Stimulated activated effector memory CD8-positive, alpha-beta T cell treated with anti-CD3 and anti-CD28 coated beads, Interleukin-12 subunit alpha, Interleukin-12 subunit beta, amount 100 ng/mL, for 72 hours (primary cell): ENCODE data around the gene WFIKKN1.

ENCODE experiments used
- ATAC-seq: fragments of 150-1000 bp; cut with Tn5 transposase; 2 replicates; pipeline ENCODE4 v1.10.0; 2021
- DNase-seq, 2 donors: peaks; one replicate each; pipeline ENCODE4 v3.0.0; 2021 to 2022; ENCODE audit warnings: low spot score in 2 of 2
- H3K27ac Mint-ChIP-seq: one replicate; pipeline ENCODE4 v1.8.0; 2022; ENCODE audit warnings: mild to moderate bottlenecking, mixed read lengths
- H3K36me3 Mint-ChIP-seq: one replicate; pipeline ENCODE4 v1.8.0; 2022; ENCODE audit warnings: mild to moderate bottlenecking, mixed read lengths
- H3K4me1 Mint-ChIP-seq: one replicate; pipeline ENCODE4 v1.8.0; 2022; ENCODE audit warnings: mixed read lengths
- H3K4me3 Mint-ChIP-seq: one replicate; pipeline ENCODE4 v1.8.0; 2022; ENCODE audit warnings: mild to moderate bottlenecking, mixed read lengths
- H3K9me3 Mint-ChIP-seq: one replicate; pipeline ENCODE4 v1.8.0; 2022; ENCODE audit warnings: mixed read lengths

WFIKKN1 gene

DNA sequence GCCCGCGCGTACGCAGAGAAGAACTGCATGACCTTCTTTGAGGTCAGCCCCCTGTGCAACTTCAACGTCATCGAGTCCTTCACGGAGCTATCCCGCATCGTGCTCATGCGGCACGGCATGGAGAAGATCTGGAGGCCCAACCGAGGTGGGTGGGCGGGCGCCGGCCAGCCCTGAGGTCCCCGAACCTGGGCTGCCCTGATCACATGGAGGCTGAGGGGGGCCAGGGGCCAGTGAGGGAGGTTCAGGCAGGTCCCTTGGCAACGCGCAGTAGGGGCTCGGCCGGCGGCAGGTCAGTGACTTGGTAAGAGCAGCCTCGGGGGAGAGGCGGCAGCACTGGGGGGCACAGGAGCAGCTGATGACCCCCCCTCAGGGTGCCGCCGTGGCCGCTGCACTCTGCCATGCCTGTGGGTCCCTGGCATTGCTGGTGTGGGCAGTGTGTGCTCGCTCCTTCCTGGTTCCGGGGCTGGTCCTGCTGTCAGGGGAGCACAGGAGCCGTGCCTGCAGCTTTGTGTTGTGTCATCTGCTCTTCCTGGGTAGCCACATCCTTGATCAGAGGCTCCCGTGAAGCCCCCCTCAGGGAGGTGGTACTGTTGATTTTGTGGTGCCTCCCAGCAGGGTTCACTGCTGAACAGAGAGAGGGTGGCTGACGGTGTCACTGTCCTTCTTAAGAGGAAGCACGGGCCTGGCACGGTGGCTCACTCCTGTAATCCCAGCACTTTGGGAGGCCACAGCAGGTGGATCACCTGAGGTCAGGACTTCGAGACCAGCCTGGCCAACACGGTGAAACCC, 4.6 kb upstream of the WFIKKN1 start:
- Mint-ChIP-seq H3K27ac (no peak overlapping the region), H3K4me1 (no peaks in the 10 kb centered on the region), H3K9me3 (no peaks in the 10 kb centered on the region), H3K4me3 (no peak overlapping the region), H3K36me3 (peaks cover 10% of the 10 kb centered on the region)
- DNase-seq (no peak), ATAC-seq (no peak)

DNA sequence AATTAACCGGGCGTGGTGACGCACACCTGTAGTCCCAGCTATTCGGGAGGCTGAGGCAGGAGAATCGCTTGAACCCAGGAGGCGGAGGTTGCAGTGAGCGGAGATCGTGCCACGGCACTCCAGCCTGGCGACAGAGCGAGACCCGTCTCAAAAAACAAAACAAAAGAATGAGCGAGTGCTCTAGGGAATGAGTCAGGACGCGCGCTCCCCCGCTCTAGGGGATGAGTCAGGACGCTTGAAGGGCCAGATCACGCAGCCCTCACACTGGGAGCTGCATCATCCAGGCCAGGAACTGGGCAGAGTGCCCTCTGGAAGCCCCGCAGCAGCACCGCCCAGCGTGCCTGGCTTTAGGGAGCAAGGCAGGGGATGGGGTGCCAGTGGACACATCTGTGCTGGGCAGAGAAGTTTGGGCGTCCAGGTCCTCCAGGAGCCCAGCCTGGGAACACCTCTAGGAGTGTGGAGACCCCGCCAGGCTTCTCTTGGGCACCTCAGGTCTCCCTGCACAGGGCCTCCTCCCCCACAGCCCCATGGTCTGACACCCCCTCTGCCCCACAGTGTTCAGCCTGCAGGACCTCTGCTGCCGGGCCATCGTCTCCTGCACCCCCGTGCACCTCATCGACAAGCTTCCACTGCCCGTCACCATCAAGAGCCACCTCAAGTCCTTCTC, 3.9 kb upstream of the WFIKKN1 start:
- no peaks in the 10 kb centered on the region for H3K9me3 Mint-ChIP-seq
- no peaks in the 10 kb centered on the region for H3K4me1 Mint-ChIP-seq
- no peak overlapping the region for H3K27ac Mint-ChIP-seq
- ATAC-seq (no peak), DNase-seq (no peak)
- no peak overlapping the region for H3K4me3 Mint-ChIP-seq
- peaks cover 17% of the 10 kb centered on the region for H3K36me3 Mint-ChIP-seq

DNA sequence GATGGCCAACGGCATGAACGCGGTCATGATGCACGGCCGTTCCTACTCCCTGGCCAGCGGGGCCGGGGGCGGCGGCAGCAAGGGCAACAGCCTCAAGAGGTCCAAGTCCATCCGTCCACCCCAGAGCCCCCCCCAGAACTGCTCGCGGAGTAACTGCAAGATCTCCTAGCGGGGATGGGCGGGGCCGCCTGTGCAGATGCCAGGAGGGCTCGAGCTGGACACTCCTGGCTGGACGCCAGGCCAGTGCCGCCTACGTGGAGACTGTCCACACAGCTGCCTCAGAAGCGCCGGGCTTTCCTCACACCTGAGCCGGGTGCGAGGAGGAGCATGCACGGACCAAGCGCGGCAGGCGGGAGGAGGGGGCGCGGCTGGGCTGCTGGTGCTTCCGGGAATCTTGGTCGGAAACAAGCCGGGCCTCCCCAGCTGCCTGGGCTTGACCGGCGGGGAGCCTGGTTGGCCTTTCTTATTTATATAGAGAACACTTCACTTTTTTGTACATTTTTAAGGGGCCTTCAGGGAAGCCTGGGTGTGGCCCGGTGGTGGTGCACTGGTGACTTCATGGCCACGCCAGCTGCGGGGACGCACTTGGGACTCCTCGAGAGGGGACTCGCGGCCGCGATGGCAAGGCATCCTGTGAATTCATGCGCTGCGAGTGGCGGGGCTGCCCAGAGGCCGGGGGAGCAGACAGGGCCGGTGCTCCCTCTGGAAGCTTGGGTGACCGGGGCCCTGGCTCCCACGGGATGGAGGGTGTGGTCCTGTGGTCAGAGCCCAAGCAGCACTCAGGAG, 3.1 kb upstream of the WFIKKN1 start:
- H3K27ac Mint-ChIP-seq: no peak overlapping the region
- no peaks in the 10 kb centered on the region for H3K9me3 Mint-ChIP-seq
- H3K36me3 Mint-ChIP-seq: peaks cover 24% of the 10 kb centered on the region
- H3K4me1 Mint-ChIP-seq: no peaks in the 10 kb centered on the region
- no peak overlapping the region for H3K4me3 Mint-ChIP-seq
- no peak for ATAC-seq
- DNase-seq: no peak

DNA sequence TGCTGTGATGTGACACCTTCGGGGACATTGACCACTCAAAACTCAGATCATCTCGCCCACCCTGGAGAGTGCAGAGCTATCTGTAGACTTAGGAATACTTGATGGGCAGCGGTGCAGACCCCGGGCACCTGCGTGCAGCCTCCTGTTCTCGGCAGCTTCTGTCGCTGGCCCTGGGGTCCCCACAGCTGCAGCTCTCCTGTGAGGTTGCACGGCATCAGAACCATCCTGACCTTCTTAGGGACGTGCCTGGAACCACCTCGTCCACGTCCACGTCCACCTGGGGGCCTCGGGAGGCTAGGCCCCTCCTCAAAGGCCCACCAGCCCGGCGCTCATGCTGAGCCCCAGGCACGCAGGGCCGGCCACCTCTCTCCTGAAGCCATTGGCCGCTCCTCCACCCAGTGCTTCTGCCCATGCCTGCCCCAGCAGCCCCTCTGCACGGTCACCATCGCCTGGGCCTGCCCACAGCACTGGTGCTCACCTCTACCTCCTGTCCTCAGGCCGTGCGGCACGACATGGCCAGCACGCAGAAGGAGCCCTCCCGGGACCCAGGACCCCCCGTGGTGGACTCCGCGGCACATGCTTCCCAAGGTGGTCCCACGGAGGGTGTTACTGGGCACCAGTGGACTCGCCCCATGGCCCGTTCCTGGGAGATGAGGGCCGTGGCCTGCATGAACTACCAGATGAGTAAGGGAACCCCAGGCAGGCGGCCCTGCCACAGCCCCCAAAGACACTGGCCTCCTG, 2.3 kb upstream of the WFIKKN1 start:
- Mint-ChIP-seq H3K4me1 (no peaks in the 10 kb centered on the region), H3K36me3 (peaks cover 24% of the 10 kb centered on the region), H3K4me3 (no peak overlapping the region), H3K27ac (peak overlapping the region; percentile 14), H3K9me3 (no peaks in the 10 kb centered on the region)
- ATAC-seq (peak; percentile 5), DNase-seq (no peak)

DNA sequence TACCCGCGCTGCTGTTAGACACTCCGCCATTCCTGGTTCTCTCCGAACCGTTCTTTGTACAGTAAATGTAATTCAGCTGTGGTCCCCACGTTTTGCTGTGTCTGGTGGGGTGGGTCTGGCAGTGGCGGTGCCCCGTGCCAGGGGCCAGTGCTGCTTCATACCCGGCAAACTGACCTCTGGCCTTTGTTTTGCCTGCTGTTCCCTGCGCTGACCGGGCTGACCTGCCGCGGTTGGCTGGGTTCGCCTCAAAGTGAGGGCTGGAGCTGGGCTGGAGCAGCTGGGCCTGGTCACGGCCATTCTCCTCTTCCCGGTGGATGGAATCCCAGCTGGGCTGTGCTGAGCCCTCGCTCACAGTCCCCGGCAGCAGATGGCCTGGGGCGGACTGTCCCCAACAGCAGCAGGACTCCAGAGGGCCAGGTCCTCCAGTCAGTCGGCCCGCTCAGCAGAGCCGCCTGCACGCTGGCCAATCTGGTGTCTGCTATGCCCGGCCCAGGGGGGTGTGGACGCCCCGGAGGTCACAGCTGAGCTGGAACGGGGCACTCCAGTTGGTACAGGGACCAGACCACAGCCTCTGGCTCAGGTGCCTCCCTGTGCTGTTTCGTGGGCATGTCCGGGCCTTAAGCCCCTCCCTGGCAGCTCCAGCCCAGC, 1.5 kb upstream of the WFIKKN1 start:
- ATAC-seq: no peak
- Mint-ChIP-seq H3K9me3 (no peaks in the 10 kb centered on the region), H3K36me3 (peaks cover 31% of the 10 kb centered on the region), H3K27ac (peak overlapping the region; percentile 26), H3K4me1 (peaks cover 4% of the 10 kb centered on the region), H3K4me3 (no peak overlapping the region)
- no peak for DNase-seq

DNA sequence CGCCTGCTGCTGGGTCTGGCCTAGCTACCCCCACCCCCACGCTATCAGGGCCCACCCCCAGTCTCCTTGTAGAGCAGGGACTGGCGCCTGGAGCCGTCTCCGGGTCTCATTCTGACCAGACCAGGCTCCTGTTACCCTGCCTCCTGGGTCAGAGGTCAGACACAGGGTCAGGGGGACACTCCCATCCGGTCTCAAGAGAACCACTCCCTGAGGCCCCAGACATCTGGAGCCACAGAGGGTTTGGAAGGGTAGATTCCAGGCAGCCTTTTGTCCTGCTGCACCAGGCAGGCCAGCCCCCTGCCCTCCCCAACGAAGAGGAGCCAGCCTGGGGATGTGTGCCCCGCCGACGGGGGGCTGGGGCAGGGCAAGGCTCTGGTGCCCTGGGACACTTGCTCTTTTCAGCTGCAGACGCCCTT, 944 bp upstream of the WFIKKN1 start:
- Mint-ChIP-seq H3K4me3 (no peak overlapping the region), H3K4me1 (peaks cover 9% of the 10 kb centered on the region), H3K36me3 (peaks cover 32% of the 10 kb centered on the region), H3K27ac (peak overlapping the region; percentile 26), H3K9me3 (no peaks in the 10 kb centered on the region)
- ATAC-seq: no peak
- DNase-seq: no peak

DNA sequence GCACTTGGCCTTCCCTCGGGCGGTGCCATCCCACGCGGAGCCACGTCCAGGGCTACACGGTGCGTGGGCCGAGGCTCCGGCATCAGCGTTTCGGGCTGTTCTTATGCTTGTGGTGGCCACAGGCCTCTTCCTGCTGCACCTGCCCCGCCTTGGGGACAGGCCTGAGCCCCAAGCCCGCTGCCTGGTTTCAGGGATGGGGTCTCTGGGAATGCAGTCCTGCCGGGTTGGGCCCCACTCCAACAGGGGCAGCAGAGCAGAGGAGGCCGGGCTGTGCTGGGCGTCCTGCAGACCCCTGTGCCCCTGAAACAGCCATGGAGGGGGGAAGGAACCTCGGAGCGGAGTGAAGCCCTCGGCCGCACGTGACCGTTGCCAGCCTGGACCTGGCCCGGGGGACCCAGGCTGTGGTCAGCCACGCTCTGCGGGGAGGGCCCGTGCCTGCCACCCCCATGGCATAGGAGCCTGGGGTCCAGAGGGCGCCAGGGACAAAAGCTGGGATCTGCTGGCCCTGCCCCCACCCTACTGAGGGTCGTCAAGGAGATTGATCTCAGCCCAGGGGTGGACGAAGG, 453 bp upstream of the WFIKKN1 start:
- peaks cover 32% of the 10 kb centered on the region for H3K36me3 Mint-ChIP-seq
- H3K27ac Mint-ChIP-seq: peak overlapping the region; percentile 26
- no peak overlapping the region for H3K4me3 Mint-ChIP-seq
- no peak for DNase-seq
- no peak for ATAC-seq
- no peaks in the 10 kb centered on the region for H3K9me3 Mint-ChIP-seq
- peaks cover 12% of the 10 kb centered on the region for H3K4me1 Mint-ChIP-seq

DNA sequence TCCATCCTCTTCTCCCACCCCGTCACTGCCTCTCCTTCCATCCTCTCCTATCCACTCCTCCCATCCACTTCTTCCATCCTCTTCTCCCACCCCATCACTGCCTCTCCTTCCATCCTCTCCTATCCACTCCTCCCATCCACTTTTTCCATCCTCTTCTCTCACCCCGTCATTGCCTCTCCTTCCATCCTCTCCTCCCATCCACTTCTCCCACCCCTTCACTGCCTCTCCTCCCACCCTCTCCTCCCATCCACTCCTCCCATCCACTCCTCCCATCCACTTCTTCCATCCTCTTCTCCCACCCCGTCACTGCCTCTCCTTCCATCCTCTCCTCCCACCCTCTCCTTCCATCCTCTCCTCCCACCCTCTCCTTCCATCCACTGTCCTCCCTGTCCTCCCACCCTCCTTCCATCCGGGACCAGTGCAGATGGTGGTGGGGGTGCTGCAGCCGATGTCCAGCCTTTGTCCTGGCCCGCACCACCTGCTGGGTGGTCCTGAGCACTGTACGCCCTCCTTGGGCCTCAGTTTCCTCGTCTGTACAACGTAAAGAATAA, 1.1 kb downstream of the WFIKKN1 start:
- Mint-ChIP-seq H3K27ac (no peak overlapping the region), H3K4me1 (peaks cover 19% of the 10 kb centered on the region), H3K36me3 (peaks cover 37% of the 10 kb centered on the region), H3K4me3 (no peak overlapping the region), H3K9me3 (no peaks in the 10 kb centered on the region)
- ATAC-seq (no peak), DNase-seq (no peak)

DNA sequence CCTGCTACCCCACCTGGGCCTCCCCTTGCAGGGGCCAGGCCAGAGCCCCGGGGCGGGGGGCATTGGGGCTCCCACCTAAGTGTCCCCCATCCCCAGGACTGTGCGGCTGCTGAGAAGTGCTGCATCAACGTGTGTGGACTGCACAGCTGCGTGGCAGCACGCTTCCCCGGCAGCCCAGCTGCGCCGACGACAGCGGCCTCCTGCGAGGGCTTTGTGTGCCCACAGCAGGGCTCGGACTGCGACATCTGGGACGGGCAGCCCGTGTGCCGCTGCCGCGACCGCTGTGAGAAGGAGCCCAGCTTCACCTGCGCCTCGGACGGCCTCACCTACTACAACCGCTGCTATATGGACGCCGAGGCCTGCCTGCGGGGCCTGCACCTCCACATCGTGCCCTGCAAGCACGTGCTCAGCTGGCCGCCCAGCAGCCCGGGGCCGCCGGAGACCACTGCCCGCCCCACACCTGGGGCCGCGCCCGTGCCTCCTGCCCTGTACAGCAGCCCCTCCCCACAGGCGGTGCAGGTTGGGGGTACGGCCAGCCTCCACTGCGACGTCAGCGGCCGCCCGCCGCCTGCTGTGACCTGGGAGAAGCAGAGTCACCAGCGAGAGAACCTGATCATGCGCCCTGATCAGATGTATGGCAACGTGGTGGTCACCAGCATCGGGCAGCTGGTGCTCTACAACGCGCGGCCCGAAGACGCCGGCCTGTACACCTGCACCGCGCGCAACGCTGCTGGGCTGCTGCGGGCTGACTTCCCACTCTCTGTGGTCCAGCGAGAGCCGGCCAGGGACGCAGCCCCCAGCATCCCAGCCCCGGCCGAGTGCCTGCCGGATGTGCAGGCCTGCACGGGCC, 1.9 kb downstream of the WFIKKN1 start:
- peaks cover 40% of the 10 kb centered on the region for H3K36me3 Mint-ChIP-seq
- H3K9me3 Mint-ChIP-seq: no peaks in the 10 kb centered on the region
- H3K4me3 Mint-ChIP-seq: no peak overlapping the region
- DNase-seq (no peak), ATAC-seq (no peak)
- no peak overlapping the region for H3K27ac Mint-ChIP-seq
- peaks cover 19% of the 10 kb centered on the region for H3K4me1 Mint-ChIP-seq

DNA sequence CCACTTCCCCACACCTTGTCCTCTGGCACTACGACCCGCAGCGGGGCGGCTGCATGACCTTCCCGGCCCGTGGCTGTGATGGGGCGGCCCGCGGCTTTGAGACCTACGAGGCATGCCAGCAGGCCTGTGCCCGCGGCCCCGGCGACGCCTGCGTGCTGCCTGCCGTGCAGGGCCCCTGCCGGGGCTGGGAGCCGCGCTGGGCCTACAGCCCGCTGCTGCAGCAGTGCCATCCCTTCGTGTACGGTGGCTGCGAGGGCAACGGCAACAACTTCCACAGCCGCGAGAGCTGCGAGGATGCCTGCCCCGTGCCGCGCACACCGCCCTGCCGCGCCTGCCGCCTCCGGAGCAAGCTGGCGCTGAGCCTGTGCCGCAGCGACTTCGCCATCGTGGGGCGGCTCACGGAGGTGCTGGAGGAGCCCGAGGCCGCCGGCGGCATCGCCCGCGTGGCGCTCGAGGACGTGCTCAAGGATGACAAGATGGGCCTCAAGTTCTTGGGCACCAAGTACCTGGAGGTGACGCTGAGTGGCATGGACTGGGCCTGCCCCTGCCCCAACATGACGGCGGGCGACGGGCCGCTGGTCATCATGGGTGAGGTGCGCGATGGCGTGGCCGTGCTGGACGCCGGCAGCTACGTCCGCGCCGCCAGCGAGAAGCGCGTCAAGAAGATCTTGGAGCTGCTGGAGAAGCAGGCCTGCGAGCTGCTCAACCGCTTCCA, 2.7 kb downstream of the WFIKKN1 start:
- no peaks in the 10 kb centered on the region for H3K9me3 Mint-ChIP-seq
- H3K36me3 Mint-ChIP-seq: peaks cover 36% of the 10 kb centered on the region
- ATAC-seq (no peak), DNase-seq (no peak)
- peak overlapping the region; percentile 92 for H3K4me3 Mint-ChIP-seq
- peaks cover 19% of the 10 kb centered on the region for H3K4me1 Mint-ChIP-seq
- H3K27ac Mint-ChIP-seq: no peak overlapping the region

DNA sequence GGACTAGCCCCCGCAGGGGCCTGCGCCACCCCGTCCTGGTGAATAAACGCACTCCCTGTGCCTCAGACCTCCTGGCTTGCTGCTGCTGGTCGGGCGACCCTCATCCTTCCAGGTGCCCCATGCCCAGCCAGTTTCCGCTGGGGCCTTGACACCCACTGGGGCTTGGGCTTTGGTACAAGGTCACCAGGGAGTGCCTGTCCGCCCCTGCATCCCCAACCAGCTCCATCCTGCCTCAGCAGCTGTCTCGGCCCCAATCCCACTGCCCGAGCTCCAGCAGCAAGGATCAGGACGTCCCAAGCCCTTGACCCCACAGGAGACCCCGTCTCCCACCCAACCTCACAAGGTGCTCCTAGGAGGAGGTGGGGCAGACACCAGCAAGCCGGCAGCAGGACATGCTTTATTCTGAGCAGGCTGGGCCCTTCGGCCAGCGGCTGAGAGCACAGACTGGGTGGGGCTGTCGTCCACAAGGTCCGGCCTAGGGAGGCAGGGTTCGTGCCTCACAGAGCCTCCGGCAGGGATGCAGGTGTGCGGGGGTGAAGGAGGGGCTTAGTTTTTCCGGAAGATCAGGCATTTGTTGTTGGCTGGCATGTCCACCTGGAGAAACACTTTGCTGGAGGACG, 3.4 kb downstream of the WFIKKN1 start:
- H3K9me3 Mint-ChIP-seq: no peaks in the 10 kb centered on the region
- H3K27ac Mint-ChIP-seq: peak overlapping the region; percentile 72
- peaks cover 19% of the 10 kb centered on the region for H3K4me1 Mint-ChIP-seq
- H3K4me3 Mint-ChIP-seq: peak overlapping the region; percentile 92
- H3K36me3 Mint-ChIP-seq: peaks cover 36% of the 10 kb centered on the region
- DNase-seq: no peak
- no peak for ATAC-seq

DNA sequence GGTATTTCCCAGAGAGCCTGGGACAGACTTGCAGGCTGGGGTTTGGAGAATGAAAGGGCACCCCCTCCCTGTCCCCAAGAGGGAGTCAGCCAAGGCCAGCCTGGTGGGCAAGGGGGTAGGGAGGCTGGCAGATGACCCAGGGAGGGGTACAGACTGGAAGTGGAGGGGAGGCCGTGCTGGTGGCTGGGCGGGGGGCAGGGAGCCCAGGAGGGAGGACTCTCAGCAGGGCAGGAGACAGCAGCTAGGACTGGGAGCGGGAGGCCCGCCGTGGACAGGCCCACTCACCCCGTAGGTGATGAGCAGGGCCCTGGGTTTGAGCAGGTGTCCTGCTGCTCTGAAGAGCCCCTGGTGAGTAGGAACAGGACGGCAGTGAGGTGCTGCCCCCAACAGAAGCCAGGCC, 4.2 kb downstream of the WFIKKN1 start:
- no peak for ATAC-seq
- peaks cover 19% of the 10 kb centered on the region for H3K4me1 Mint-ChIP-seq
- DNase-seq: no peak
- H3K27ac Mint-ChIP-seq: peak overlapping the region; percentile 72
- no peaks in the 10 kb centered on the region for H3K9me3 Mint-ChIP-seq
- peaks cover 36% of the 10 kb centered on the region for H3K36me3 Mint-ChIP-seq
- peak overlapping the region; percentile 92 for H3K4me3 Mint-ChIP-seq
